Muscle layer of colon (tissue), 2 donors: ENCODE measurements around the gene LETM1.

ENCODE experiments used
- H3K27ac ChIP-seq: one replicate; pipeline ENCODE4 v1.7.0; 2013; ENCODE audit warnings: low read depth, mild to moderate bottlenecking, low read length, moderate library complexity
- H3K27me3 ChIP-seq, 2 donors: one replicate each; pipeline ENCODE4 v1.7.0; 2013; ENCODE audit warnings: low read length in 2 of 2, mild to moderate bottlenecking in 2 of 2; ENCODE audit not compliant: insufficient read depth in 2 of 2, control insufficient read depth in 1 of 2
- H3K36me3 ChIP-seq: one replicate; pipeline ENCODE4 v1.7.0; 2013; ENCODE audit warnings: mild to moderate bottlenecking, low read length; ENCODE audit not compliant: insufficient read depth
- H3K4me1 ChIP-seq: one replicate; pipeline ENCODE4 v1.7.0; 2013; ENCODE audit warnings: mild to moderate bottlenecking, low read length; ENCODE audit not compliant: insufficient read depth
- H3K4me3 ChIP-seq, 2 donors: one replicate each; pipeline ENCODE4 v1.7.0; 2013; ENCODE audit warnings: low read length in 2 of 2, low read depth in 1 of 2, mild to moderate bottlenecking in 1 of 2, moderate library complexity in 1 of 2
- H3K9ac ChIP-seq: one replicate; pipeline ENCODE4 v1.7.0; 2013; ENCODE audit warnings: low read length
- H3K9me3 ChIP-seq: one replicate; pipeline ENCODE4 v1.7.0; 2013; ENCODE audit warnings: mild to moderate bottlenecking, low read length
- donor health status: abdominal sarcoma.
- donor health status: Adenocarcinoma of cecum.

LETM1 gene

DNA sequence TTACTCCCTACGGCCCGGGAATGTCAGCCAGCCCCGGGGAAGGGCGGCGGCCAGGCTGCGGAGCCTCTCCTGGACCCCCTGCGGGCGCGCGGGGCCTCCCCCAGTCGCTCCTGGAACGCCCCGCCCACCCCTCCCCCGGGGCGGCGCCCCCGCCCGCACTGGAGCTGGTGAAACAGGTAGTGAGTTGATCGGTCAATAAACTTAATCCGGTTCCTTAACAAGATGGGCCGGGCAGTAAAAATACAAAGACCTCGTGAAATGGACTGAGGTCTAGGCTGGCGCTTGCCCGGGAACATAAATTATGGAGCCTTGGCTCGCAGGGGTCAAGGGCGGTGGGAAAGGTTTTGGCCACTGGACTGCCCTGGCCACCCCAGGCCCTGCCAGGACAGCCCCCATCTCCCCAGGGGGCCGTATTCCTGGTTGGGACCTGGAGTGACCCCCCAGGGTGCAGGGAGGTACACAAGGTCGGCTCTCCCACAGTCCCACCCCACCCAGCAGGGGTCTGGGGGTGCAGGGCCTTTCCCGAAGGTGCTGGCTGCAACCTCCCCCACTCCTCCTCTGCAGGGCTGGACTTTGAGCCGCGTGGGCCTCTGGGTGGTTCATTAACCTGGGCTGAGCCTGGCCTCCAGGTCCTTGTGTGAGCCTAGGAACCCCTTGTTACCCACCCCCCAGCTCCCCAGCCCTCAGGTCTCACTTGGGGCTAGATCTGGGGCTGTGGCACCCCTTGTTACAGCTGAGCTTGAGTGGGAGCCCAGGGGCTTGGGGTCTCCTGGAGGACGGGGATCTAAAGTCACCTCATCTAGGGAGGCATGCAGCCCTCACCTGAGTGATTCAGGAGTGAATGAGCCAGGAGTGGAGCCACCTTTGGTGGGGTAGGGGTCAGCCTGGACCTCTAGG, 60.4 kb downstream of the LETM1 start:
- H3K4me1 ChIP-seq: no peaks in the 10 kb centered on the region
- peaks cover 15 to 45% of the 10 kb centered on the region in 2 donors for H3K27me3 ChIP-seq

GRCh38 chr4:1794809-1795298, 61.1 kb downstream of the LETM1 start:
- no peaks in the 10 kb centered on the region for H3K4me1 ChIP-seq
- no peak overlapping the region for H3K9ac ChIP-seq
- H3K4me3 ChIP-seq: no peak overlapping the region
- no peak overlapping the region for H3K27ac ChIP-seq
- H3K36me3 ChIP-seq: no peaks in the 10 kb centered on the region
- H3K9me3 ChIP-seq: no peaks in the 10 kb centered on the region
- H3K27me3 ChIP-seq: peaks cover 15 to 45% of the 10 kb centered on the region in 2 donors

More for the DNA sequence above, 60.4 kb downstream of the LETM1 start:
- H3K9ac ChIP-seq: no peak overlapping the region
- H3K36me3 ChIP-seq: no peaks in the 10 kb centered on the region
- H3K9me3 ChIP-seq: no peaks in the 10 kb centered on the region
- H3K4me3 ChIP-seq: no peak overlapping the region
- H3K27ac ChIP-seq: no peak overlapping the region

DNA sequence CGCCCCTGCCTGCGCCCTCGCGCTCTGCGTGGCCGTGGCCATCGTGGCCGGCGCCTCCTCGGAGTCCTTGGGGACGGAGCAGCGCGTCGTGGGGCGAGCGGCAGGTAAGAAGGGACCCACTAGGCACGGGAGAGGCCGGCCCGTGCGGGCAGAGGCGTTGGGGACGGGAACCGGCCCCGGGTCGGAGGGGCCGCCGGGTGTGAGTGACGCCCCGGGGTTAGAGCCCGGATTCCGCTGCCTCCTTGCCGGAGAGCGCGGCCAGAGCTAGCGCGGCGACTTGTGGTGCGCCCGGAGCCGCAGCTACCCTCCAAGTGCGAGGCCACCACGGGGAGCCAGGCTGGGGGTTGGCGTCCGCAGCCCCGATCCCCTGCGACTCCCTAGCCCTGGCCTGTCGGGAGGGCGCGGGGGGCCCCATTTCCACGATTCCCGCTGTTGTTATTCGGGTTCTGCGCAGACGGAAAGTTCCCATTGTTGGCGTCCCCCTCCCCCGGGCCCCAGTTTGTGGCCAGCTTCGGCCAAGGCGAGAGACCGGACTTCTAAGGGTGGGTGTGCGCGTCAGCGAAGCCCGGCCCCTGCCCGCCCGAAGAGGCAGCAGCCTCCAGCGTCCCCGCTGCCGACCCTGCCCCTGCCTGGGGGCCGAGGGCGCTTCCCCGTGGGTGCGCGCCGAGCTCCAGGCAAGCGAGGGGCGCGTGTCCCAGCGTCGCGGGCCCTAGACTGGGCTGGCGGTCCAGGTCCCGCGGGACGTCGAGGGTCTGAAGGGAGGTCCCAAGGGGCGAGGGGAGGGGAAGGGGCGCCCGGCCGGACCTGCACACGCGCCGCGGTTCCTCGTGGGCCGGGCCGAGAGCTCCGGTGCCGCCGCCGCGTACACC, 61.8 kb downstream of the LETM1 start:
- H3K9me3 ChIP-seq: no peaks in the 10 kb centered on the region
- no peaks in the 10 kb centered on the region for H3K4me1 ChIP-seq
- H3K27ac ChIP-seq: no peak overlapping the region
- H3K4me3 ChIP-seq: peak overlapping the region in 1 of 2 donors; percentile 26
- H3K27me3 ChIP-seq: peaks cover 15 to 45% of the 10 kb centered on the region in 2 donors
- no peak overlapping the region for H3K9ac ChIP-seq
- no peaks in the 10 kb centered on the region for H3K36me3 ChIP-seq

GRCh38 chr4:1793496-1793840, 62.5 kb downstream of the LETM1 start:
- peaks cover 15 to 45% of the 10 kb centered on the region in 2 donors for H3K27me3 ChIP-seq
- peak overlapping the region in 1 of 2 donors; percentile 27 for H3K4me3 ChIP-seq
- H3K27ac ChIP-seq: no peak overlapping the region
- H3K4me1 ChIP-seq: no peaks in the 10 kb centered on the region
- no peaks in the 10 kb centered on the region for H3K36me3 ChIP-seq
- H3K9me3 ChIP-seq: no peaks in the 10 kb centered on the region
- H3K9ac ChIP-seq: no peak overlapping the region

GRCh38 chr4:1792832-1793495, 63.0 kb downstream of the LETM1 start, which contains the start of gene FGFR3:
Gene FGFR3, plus strand, starts transcription at chr4:1793293. Its CDS starts 642 bp downstream, at chr4:1793935.
- H3K27ac ChIP-seq: no peak within 1 kb of the TSS

DNA sequence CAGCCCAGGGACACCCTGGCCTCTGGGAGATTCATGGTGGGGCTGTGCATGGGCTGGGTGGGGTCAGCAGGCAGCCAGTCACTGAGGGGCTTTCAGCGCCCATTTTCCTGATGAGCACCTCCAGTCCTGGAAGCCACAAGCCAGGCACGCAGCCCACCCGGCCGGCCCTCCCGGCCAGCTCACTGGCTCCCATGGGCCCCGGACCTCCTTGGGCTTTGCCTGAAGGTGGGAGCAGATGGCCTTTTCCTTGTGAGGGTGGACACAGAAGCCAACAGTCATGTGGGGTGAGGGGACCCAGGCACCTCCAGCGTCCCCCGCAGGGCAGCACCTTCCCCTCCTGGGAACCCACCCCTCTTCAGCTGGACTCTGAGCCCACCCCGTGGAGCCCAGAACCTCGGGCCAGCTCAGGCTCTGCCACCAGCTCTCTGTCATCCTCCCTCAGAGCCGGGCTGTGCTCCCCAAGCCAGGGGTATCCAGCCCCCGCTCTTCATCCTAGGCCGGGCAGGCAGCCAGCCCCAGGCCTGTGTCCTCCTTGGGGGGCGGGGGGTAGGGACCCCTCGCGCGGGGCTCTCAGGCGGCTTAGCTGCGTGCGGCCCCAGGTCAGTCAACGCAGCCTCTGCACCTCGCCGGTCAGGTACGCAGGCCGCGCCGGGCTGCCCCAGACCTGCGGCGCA, 63.7 kb downstream of the LETM1 start:
- H3K27ac ChIP-seq: no peak overlapping the region

More at GRCh38 chr4:1792832-1793495, 63.0 kb downstream of the LETM1 start, which contains the start of gene FGFR3:
- no peaks in the 10 kb centered on the region for H3K36me3 ChIP-seq
- H3K4me1 ChIP-seq: no peaks in the 10 kb centered on the region
- H3K9ac ChIP-seq: no peak within 1 kb of the TSS
- no peaks in the 10 kb centered on the region for H3K9me3 ChIP-seq
- H3K4me3 ChIP-seq: peak within 1 kb of the TSS in 1 of 2 donors; percentile 27
- peaks cover 15 to 42% of the 10 kb centered on the region in 2 donors for H3K27me3 ChIP-seq

DNA sequence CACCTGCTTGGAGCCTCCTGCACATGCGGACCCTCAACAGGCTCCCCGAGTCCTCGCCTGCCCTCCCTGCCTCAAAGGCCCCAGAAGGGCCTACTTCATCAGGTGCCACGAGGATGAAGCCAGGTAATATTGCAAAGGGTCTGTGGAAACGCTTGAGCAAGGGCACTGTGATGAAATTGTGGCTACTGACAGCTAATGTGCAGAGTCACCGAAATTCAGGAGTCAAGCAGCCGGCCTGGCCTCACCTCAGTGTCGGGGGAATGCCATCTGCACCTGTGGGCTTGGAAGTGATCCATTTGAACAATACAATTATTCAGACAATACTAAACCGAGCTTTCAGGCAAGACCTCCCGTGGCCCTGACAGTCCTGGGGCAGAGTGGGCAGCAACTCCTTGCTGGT, 66.0 kb downstream of the LETM1 start:
- no peaks in the 10 kb centered on the region for H3K4me1 ChIP-seq
- peaks cover 0 to 15% of the 10 kb centered on the region in 2 donors for H3K27me3 ChIP-seq
- no peak overlapping the region for H3K9ac ChIP-seq
- H3K36me3 ChIP-seq: no peaks in the 10 kb centered on the region
- no peaks in the 10 kb centered on the region for H3K9me3 ChIP-seq
- no peak overlapping the region for H3K4me3 ChIP-seq
- no peak overlapping the region for H3K27ac ChIP-seq

More for the DNA sequence above, 63.7 kb downstream of the LETM1 start:
- no peak overlapping the region for H3K9ac ChIP-seq
- H3K9me3 ChIP-seq: no peaks in the 10 kb centered on the region
- no peaks in the 10 kb centered on the region for H3K36me3 ChIP-seq
- no peak overlapping the region for H3K4me3 ChIP-seq
- peaks cover 15 to 36% of the 10 kb centered on the region in 2 donors for H3K27me3 ChIP-seq
- H3K4me1 ChIP-seq: no peaks in the 10 kb centered on the region

DNA sequence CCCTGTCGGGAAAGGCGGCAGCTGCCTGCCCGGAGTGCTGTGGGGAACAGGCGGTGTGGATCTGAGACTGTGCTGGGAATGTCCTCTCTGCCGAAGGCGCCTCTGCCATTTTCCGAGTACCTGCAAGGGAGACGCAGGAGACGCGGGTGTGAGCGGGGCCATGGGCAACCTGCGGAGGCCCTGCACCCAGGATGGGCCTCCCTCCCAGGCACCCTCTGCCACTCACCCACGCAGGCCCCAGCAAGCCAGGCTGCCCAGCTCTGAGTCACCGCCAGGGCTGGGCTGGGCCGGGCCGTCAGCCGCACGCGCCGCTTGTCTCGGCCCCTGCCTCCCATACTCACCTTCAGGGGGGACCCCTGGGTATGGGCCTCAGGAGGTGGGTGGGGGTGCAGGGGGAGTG, 66.4 kb downstream of the LETM1 start:
- Histone ChIP-seq H3K9me3 (no peaks in the 10 kb centered on the region), H3K27ac (no peak overlapping the region), H3K4me1 (no peaks in the 10 kb centered on the region), H3K9ac (no peak overlapping the region), H3K36me3 (no peaks in the 10 kb centered on the region), H3K4me3 (no peak overlapping the region), H3K27me3 (peaks cover 0 to 15% of the 10 kb centered on the region in 2 donors)

DNA sequence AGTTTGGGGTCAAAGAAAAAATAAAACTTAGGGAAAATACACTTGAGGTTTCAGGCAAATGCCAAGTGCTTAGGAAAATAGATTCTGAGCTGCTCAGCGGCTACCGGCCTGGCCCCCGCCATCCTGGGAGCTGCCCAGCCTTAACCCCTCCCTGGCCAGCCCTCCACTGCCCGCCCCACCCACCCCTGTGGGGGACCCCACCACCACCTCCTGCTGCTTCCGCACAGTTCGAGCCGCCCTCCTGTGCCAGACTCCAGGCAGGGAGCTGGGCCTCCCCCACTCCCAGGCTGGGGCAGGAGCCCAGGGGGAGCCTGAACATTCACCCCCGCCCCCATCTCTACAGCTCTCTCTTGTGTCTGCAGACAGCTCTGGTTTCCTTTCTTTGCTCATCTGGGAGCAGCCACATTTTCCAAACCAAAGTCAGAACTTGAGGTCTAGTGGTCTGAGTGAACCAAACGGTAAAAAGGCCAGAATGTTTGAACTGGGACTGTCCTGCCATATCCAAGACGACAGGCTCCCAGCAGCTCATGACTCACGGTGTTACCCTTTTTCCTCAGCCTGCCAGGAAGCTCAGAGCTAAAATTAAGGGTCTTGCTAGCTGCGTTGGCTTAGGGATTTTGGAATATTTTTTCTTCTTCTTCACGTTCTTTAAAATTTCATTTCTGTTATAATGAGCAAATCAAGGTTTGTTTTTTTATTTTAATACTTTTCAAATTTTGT, 67.5 kb downstream of the LETM1 start:
- Histone ChIP-seq H3K27me3 (peaks cover 0 to 7% of the 10 kb centered on the region in 2 donors), H3K36me3 (no peaks in the 10 kb centered on the region), H3K9me3 (no peaks in the 10 kb centered on the region), H3K4me1 (no peaks in the 10 kb centered on the region), H3K4me3 (no peak overlapping the region), H3K27ac (no peak overlapping the region), H3K9ac (no peak overlapping the region)

- Histone ChIP-seq H3K36me3 (no peaks in the 10 kb centered on the region), H3K9ac (no peak overlapping the region), H3K4me1 (no peaks in the 10 kb centered on the region), H3K4me3 (no peak overlapping the region), H3K27ac (no peak overlapping the region), H3K27me3 (peaks cover 0 to 4% of the 10 kb centered on the region in 2 donors), H3K9me3 (no peaks in the 10 kb centered on the region)
Measured at GRCh38 chr4:1787411-1788077, 68.4 kb downstream of the LETM1 start.
